Kasumi-1 (cell line): Measurements from ENCODE around the gene SMAD7.
A peak's percentile ranks its signal among the peaks of the same experiment; 100 is the strongest.

Source experiments
- DNase-seq, 2 experiments: peaks; one replicate each; lab custom pipeline; 2025; lab: John Stamatoyannopoulos, UW

Gene SMAD7

DNA sequence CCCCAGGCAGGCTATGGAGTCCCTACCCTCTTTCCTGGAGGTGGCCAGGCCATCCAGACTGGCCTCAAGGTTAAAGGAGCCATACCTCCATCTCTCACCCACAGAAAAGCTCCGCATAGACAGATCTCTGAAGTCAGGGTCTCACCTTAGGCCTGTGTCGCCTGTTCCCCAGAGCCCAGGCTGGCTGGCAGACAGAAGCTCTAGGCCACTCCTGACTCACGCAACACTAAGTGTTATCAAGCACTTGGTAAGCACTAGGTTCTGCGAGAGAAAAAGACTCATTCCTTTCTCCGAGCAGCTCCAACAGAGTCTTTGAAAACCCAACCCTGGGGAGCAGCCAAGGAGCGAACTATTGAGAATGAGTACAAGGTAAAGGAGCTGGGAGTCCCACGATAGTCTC, 6.1 kb downstream of the SMAD7 start:
- DNase-seq = no peak

DNA sequence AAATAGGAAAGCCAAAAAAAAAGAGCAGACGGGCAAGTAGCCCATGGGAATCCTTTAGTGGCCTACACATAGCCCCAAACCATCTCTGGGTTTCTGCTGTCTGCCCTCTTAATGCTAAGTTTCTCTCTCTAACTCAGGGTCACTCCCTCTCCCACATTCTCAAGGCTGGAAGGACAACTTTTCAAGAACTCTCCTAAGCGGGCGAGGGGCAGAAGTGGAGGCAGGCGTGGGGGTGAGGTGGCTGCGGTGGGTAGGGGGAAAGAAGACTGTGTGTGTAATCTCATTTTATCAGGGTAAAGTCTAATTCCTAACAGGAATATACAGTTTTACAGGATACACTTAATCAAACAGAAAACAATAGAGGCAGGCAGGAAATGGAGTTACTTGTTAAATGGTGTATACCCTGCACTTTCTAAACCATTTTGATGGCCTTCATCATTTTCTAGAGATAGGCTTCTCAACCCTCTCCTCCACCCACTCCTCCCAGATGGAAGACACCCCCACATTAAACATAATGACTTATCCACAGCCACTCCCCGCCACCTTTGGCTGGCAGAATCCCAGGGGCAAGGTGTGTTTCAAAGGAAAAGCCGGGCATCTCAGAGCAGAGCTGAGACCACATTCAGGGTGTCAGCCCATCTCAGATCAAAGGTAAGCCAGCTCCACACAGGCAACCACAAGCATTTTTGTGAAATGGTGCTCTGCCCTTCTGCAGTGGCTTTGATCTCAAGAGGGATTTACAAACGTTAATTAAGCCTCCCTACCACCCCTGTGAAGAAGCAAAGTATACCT, 6.8 kb downstream of the SMAD7 start:
- no peak for DNase-seq

DNA sequence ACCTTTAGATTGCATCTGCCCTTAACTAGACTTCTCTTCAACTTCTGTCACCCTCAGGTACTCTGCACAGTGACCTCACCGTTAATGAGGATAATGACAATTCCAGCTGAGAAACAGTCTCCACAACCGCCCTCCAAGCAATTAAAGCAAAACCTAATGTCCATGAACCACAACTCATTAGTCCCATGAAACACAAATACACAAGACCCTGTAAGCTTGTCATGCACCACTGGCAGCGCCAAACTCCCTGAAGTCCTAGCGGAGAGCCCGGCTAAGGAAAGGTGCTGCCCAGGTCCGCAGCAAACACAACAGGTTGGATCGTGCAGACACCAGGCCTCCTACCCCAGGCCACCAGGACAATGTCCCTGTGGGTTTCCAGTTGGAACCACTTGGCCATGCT, 7.4 kb downstream of the SMAD7 start:
- DNase-seq = no peak

DNA sequence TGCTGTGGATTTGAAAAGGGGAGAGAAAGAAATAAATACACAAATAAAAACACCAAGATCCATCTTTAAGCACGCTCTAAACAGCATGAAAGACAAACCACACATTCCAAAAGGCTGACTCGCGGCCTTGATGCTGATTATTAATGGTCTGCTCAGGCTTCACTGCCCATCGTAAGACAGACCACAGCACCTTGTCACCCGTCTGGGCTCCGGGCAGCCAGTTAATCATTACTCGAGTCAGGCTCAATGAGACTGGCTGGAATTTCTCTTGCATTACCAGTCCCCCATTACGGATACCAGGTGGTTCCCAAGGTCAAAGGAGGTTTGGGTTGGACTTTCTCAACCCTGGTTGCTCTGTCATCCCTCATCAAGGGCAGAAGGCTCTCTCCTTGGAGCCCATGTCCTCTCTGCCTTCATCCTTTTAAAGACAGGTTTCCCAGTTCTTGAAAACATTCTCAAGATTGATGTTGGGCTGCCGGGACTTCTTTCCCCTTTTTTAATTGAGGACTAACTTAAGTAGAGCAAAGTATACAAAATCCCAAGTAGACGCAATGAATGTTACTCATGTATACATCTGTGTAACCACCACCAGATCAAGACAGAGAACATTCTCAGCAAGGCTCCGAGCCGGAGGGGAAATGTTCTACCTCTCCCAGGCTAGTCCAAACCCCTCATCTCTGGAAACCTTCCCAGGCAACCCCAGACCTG, 8.1 kb downstream of the SMAD7 start:
- no peak for DNase-seq

DNA sequence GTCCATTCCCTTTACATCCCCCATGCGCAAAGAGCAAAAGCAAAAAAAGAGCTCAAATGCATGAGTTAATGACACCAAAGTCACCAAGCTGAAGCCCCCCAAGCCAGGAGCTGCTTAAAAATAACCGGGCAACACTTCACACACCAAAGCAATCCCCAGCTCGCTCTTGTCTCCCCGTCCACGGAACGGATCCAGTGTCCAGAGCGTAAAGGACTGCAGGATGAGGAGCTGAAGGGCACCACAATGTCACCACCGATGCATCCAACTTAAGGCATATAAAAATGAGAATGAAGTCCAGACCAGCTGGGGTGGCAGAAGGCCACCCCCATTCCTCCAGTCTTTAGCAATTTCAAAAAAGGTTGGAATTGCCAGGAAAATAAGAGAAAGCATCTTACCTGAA, 8.7 kb downstream of the SMAD7 start:
- DNase-seq = no peak

DNA sequence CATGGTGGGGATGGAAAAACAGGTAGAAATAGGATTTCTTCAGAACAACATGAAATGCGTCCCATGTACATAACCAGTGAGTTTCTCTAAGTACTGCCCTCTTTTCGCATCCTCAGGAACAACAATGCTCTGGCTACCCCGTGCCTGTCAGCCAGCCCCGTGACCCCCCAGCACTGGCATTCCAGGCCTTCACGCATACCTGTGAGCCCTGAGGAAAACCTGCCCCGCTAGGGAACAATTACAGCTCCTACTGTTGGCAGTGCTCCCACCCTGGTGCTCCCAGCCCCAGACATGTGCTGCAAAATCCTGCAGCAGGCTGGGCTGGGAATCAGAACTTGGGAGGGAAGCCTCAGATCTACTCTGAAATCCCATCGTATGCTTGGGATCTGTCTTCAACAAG, 9.1 kb downstream of the SMAD7 start:
- DNase-seq = no peak

DNA sequence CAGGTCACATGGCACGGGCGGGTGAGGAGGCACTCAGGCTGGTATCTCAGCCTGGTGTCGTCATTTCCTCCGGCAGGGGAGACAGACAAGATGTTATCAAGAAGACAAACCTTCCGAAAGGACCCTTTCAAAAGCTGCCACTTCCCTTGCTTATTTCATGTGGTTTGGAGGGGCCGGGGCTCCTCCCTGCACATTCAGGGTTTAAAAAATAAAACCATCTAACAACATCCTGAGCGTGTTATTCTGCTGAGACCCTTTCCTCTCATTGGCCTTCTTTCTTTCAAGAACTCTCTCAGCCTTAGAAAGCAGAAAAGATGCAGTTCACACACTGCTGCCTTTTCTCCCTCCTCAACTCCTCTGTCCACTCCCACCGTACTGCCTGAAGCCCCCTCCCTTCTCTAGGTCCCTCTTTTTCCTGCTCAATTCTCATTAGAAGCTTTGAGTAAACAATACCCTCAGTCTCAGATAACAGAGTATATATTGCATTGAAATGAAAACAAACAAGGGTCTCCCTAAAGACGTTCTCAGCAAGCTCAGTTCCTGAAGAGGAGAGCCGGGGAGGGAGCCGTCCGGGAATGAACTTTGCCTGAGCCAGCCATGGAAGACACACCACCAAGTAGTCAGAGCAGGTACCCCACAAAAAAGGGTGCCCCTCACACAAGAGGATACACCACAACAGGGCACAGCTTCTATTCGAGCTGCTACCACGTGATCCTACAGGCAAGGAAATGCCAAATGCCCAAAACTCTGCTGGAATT, 9.7 kb downstream of the SMAD7 start:
- peak; percentile 77 to 78 for DNase-seq

DNA sequence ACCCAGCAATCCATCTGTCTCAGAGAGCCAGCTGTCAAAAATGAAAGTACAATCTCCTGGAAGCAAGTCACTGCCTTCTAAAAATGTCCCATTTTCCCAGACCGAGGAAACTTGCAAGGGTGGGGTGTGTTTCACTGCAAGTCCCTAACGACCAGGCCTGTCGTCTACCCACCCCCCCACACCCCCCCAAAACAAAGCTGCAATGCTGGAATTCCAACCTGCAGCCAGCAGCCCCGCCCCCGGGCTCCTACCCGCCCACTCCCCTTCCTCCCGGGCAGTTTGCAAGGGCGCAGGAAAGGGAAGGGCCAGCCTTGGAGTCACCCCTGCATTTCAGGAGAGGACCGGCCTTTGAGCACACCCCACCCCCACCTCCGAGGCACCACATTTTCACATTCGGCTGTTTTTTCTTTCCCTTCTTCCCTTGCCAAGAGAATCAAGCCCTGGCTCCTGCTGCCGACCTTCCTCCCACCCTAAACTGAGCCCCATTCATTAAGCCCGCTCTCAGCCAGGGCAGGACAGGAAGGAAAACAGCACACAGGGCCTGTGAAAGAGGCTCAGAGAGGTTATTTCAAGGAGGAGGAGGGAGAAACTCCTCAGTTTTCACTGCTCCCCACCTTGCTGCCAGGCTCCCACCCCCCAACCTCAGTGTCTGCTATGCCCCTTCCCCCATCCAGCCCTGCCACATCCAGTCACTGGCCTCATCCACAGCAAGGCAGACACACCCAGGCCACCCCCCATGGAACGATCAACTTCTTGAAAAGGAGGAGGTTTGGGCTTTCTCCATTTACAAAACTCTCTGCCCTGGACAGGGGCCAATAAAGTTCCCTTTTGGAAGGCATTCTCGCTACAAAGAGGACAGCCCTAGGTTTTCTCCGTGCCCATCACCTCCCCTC, 11.3 kb downstream of the SMAD7 start:
- DNase-seq = peak in 1 of 2 experiments; percentile 6

DNA sequence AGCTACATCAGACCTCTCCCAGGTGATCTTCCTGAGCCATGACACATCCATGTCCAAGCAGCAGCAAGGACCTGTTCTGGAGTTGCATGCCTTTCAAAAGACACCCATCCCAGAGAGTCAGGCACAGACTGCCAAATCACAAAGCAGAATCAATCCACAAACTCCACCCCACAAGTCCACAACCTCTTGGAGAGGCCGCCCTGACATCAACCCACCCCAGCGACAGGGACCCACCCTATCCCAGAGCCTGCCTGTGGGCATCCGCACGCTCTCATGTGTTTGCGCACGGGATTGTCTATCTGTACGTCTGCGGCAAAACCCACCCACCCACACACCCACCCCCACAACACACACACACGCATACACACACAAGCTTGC, 11.9 kb downstream of the SMAD7 start:
- DNase-seq = no peak

DNA sequence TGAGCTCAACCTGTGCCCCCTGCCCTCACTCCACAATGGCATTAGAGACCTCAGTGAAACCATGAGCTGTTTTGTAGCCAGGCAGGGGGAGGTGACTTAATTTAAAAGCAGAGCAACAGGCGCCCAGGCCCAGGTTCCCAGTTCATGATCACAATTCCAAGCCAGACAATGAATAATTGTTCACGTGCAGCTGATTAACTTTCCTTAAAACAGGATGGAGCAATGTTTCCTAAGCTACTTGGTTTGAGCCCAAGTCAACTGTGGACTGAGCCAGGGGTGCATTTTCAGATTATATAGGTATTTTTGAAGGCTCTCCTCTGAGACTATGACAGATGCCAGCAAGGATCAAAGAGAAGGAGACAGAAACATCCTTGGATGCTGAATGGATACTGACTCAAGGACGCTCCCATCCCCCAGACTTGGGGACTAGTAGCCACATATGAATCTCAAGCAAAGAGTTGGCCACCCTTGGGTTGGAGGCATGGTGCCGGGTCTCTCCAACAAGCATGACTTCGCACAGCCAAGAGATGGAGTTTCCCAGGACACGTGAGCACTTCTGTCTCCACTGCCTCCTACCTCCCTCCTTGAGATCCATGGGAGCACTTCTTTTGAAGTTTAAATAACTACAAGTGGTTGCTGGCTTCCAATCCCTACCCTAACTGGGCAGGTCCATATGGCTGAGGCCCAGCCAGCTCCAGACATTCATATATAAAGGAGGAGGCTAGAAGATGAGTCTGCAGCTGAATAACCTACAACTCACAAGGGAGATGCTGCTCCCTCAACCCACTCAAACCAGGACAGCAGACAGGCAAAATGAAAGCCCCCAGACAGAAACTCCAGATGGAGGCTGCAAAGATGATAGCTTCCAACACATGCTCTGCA, 12.7 kb downstream of the SMAD7 start:
- DNase-seq = no peak

DNA sequence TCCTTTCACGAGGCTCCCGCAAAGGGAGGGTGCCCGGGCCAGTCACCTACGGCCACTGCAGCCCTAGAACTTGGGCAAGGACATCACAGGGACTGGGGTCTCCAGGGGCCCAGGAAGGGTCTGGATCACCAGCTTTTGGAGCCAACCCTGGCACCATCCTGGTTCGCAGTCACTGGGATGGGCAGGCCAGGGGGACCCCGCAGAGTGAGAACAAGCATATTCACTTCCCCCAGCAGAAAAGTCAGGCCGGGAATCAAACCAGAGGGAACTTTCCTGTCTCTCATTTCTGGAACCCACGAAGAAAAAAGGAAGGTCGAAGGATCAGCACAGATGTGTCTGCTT, 15.4 kb downstream of the SMAD7 start:
- DNase-seq = no peak

DNA sequence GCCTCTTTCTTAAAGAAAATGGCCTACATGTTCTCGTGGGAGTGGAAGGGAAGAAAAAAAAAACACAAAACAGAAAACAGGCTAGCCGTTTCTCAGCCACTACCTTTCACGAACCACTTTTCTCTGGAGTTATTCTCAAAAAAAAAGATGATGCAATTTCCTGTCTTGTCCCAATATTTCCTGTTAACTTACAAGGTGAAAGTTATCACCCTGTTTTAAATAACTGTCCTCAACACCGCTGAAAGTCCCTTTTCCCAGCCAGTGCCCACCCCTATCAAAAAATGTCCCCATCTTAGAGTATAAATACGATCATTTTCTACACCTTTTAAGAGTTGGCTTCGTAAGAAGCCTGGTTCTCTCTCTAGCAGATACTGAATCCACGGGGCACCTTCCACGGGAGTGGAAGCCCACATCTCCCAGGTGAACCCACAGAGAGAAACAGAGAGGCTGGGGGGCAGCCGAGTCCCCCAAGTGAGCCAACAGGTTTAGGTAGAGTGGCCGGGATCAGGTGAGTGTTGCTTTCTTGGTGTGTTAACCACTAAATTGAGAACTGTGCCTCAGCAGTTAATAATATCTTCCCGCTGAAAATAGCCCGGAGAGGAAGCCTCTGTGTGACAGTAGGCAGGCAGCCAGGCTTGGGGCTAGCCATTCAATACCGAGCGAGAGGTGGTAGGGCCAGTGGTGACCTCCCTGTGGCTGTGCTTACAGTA, 15.9 kb downstream of the SMAD7 start:
- peak; percentile 48 to 75 for DNase-seq

DNA sequence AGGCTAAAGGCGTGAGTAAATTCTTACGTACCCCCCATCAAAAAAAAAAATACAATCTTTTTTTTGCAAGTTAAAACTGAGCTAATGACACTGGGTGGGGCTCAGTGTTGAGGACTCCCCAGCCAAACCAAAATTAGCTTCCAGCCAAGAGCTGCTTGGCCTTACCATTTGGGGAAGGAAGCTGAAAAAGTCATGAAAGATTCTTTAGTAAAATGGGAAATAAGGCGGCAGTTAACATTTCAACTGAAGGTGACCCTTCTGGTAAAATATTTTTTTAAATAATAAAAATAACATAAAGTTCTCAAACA, 16.4 kb downstream of the SMAD7 start:
- peak; percentile 48 to 75 for DNase-seq

DNA sequence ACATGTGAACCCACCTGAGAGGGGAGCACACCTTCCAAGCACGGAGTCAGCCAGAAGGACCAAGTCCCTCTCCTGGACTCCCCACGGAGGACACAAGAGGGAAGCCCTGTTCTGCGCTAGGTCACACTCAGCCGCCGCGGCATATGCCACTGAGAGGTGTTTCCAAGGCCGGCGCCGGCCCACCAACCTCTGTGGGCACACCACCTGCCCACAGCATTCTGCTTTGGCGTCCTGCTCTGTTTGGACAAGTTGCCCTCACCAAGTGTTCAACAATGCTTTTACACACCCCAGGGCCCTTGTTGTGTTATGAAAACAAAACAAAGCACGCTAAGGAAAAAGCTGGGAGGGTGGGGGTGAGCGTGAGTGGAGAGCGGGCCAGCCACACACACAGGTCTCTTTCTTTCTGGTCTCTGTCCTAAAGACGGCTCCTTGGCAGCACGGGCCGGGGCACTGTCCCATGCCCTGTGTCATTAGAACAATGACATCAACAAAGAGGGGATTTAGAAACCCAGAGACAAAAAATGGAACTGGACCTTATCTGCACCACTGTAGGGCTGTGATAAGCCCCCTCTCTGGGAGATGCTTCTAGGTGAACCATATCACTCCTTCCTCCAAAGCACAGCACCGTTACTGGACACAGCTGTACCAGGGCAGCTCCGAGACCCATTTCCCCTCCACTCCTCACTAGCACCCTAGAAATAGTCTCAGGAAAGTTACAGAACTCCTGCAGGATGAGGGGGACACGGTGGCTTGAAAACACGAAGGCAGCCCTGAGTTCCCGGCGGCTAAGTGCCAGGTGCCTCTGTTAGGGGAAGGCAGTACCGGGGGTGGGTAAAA, 17.0 kb downstream of the SMAD7 start:
- DNase-seq = no peak

DNA sequence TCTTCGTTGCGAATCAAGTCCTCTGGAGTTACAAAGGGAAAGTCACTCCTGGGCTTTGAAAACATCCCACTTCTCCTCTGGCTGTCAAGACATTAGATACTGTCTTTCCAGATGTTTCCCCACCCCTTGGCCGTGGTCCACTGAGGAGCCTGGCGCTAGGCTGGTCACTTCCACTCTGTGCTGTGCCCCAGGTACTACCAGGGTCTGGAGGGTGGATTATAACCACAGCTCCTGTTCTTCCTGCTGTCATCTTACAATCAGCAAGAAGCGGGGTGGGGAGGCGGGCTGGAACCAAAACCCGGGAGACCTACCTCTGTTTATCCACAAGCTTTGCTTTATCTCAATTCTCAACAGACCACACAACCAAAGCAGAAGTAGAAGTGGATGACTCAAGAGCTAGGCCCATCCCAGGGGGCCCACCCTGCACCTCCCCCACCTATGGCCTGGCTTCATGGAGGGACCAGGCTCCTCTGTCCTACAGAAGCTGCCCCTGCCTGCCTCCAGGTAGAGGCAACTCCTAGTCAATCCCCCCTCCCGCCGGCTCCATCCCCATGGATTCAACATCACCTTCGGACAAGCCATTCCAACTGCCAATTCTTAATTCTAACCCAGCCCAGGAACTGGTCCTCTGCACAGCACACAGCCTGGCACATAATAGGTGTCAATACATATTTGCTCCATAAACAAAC, 17.8 kb downstream of the SMAD7 start:
- peak; percentile 49 to 50 for DNase-seq

DNA sequence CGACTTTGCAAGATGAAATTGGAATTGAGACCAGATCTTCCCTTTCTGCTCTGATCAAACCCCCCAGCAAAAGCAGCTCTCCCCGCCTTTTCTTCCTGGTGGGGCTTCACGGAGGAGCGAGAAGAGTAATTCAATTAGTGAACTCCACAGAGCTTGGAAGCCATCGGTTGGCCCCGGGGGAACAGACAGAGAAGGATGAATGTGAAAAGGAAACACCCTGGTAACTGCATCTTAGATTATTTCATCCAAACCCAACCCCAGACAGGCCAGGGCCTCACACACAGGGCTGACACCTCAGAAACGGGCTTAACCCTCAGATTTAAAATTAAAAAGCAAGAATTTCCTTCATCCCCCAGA, 18.3 kb downstream of the SMAD7 start:
- no peak for DNase-seq

DNA sequence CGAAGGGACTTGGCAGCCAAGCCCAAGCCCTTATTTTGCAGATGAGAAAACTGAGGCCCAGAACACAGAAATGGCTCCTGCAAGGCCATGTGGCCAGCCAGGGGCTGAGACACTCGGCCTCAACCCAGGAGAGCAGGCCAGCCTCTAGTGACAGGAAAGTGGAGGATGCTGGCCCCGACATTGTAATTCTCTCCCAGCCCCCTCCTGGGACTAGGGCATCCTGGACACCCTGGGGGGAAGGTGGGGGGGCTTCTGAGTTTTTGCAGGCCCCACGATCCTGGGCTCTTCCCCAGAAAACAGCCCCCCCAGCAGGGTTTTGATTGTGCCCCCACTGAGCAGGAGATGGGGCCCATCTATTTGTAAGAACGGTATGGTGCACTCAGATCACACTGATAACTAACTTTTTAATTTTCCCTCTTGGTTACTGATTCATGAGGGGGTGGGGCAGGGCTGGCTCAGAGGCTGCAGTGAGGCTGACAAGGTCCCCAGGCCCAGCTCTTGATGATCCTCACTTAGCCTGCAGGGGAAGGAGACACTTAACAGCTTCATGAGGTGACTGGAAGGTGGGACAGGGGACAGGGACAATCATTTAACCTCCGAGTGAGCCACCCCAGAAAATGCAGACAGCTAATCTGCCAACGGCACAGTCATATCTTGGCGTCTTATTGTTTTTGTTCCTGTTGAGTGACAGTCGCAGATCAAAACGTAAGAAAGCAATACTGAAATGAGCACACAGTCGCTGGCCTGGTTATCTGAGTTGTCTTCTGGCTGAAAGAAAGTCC, 18.9 kb downstream of the SMAD7 start:
- DNase-seq = no peak

DNA sequence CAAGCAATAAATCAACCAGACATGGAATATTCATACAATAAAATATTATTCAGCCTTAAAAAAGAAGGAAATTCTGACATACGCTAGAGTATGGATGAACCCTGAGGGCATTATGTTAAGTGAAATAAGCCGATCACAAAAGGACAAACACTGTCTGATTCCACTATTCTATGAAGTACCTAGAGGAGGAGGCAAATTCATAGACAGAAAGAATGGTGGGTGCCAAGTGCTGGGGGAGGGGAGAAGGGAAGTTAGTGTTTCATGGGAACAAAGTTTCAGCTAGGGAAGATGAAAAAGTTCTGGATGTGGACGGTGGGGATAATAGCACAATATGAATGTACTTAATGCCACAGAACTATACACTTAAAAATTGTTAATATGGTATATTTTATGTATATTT, 19.8 kb downstream of the SMAD7 start:
- DNase-seq = no peak
